HG03442 (cell line): ENCODE results near the gene LIPK.
"Not testable (repeated sequence)": the region's sequence is repeated elsewhere in the genome, so short reads cannot be mapped to it uniquely, and the experiment has no call there.

Source experiments
- ATAC-seq: cut with Tn5 transposase; IDR thresholded peaks from one replicate; pipeline ENCODE4 v1.9.1; 2021; ENCODE audit warnings: mild to moderate bottlenecking, moderate library complexity; ENCODE audit not compliant: unreplicated experiment

The LIPK gene

DNA sequence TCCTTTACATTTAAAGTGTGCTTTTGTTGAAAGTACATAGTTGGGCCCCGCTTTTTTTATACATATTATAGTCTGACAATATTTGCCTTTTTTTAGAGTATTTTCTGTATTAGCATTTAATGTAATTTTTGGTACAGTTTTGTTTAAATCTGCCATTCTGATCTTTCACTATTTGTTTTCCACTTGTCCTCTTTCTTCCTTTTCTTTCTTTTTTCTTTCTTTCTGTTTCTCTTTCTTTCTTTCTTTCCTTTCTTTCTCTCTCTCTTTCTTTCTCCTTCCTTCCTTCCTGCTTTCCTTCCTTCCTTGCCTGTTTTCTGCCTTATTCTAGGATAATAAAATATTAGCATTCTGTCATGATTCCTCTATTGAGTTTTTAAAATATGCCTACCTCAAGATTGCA lies 9.5 kb downstream of the LIPK start:
- no peak for ATAC-seq

- no peak for ATAC-seq
Measured at GRCh38 chr10:88721392-88721791, 15.3 kb downstream of the LIPK start.

DNA sequence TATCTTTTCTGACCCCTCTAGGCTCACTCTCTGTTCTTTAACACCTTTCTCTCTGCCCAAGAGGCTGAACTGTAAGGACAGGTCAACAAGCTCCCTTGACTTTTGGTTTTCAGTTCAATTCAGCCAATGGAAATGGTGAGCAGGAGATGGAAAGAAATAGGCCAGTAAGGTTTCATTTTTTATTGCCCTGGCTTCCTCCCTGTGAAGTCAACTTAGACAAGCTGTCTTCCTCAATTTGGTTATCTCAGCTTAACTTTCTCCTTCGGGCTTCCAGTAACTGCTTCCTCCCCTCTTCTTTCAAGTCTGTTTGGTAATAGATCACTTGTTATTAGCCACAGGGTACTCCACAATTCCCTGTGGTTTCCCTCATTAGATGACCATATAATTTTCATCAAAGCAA lies 19.7 kb downstream of the LIPK start:
- ATAC-seq = no peak

DNA sequence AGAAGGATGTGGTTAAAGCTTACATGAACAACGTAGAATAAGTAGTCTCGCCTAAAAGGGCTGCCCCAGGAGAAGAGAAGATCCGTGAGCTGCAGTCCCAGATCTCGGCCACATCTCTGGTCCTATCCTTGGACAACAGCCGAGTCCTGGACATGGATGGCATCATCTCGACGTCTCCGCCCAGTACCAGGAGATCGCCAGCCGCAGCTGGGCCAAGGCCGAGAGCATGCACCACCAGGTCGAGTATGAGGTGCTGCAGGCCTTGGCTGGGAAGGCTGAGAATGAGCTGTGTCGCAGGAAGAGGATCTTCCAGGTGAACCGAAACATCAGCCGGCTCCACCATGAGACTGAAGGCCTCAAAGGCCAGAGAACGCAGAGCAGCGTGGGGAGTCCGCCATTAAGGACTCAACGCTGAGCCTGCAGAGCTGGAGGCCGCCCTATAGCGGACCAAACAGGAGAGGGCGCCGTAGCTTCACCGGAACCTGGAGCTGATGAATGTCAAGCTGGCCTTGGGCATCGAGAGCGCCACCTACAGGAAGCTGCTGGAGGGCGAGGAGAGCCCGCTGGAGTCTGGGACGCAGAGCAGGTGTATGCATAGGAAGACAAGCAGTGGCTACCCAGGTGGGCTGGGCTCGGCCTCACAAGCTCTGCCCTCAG lies 22.2 kb downstream of the LIPK start:
- no peak for ATAC-seq

DNA sequence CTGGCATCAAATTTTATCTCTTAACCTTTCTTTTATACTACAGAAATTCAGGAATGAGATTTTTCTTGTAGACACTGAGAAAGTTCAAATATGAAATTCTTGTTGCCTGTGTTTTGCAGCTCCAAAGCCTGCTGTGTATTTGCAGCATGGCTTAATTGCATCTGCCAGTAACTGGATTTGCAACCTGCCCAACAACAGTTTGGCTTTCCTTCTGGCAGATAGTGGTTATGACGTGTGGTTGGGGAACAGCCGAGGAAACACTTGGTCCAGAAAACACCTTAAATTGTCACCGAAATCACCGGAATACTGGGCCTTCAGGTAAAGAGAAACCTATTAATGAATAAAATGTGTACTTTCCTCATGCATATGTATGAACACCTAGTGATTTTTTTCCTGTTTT lies 24.8 kb downstream of the LIPK start:
- no peak for ATAC-seq

DNA sequence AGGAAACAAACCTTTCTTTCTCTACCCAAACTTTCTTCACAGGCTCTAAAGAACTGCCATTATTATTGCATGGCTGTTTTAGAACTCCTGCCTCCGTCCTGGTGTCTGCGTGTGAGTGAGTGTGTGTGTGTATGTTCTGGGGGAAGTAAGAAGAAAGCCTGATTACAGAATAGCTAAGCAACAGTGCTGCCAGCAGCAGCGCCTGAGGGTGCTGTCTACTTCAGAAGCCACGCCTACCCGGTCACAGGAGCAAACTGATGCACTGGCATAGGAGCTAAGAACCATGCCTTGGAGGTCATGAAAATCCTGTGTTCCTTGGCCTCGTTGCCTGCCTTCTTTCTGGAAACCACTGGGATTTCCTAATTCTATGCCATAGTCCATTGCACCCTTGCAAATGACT lies 25.2 kb downstream of the LIPK start:
- ATAC-seq = no peak

DNA sequence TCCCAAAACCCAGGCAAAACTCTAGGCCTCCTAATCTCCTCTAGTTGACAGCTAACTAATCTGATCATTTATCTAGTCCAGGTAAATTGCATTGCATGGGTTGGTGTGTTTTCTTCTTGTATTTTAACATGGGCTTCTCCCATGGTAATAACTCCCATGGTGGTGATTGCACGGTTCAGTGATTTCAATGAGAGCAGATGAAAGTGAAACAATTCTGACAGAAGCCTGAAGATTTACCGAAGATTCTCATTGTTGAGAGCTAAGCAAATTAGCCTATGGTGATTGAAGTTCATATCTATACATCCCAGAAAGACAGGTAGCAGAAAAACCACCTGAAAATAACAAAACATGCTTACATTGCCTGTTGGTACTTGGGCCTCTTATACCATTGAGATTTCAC lies 27.2 kb downstream of the LIPK start:
- no peak for ATAC-seq

DNA sequence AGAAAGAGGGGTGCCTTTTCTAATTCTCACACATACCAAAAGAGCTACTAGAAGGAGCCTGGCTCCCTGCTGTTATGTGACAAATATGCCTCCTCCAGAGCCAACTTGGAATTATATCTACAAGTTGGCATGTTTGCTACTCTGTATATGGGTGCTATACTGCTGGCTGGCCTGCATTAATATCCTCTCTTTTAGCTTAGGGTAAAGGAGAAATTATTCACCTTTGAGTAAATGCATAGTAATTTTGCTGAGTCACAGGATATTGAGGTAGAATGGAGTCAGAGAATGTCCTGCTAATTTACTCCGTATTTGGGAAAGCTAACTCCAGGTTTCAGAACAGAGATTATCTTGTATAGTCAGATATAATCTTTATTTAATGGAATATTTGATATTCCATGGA lies 29.6 kb downstream of the LIPK start:
- no peak for ATAC-seq

DNA sequence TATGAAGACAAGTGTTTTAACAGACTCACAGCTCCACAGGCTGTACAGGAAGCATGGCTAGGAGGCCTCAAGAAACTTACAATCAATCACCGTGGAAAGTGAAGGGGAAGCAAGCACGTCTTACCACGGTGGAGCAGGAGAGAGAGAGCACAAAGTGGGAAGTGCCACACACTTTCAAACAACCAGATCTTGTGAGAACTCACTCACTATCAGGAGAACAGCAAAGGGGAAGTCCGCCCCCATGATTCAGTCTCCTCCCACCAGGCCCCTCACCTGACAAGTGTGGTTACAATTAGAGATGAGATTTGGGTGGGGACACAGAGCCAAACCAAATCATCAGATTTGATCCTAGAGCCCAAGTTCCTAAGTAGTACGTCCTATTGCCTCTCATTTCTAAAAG lies 35.9 kb downstream of the LIPK start:
- not testable (repeated sequence) for ATAC-seq

- ATAC-seq = no peak
Measured at GRCh38 chr10:88742448-88742847, 36.4 kb downstream of the LIPK start.

- no peak for ATAC-seq
Measured at GRCh38 chr10:88744002-88744401, 38.0 kb downstream of the LIPK start.

- no peak for ATAC-seq
Measured at GRCh38 chr10:88745633-88746032, 39.6 kb downstream of the LIPK start.

DNA sequence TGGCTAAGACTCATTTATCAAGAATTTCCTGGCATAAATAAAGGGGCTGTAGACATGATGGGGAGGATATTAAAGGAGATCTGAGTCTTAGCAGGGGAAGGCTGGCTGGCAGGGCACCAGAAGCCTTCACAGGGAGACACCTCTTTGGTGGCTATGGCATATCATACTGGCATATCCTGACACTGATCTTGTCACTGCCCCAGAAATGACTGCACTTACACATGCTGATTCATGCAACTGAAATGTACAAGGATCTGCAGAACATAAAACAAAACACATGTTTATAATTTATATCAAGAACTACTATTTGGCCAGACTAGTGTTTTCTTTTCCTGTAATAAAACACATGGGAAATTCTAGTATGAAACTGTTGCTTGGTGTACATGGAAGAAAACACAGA lies 48.2 kb downstream of the LIPK start:
- ATAC-seq = no peak

GRCh38 chr10:88755753-88756152 lies 49.7 kb downstream of the LIPK start:
- ATAC-seq = no peak

DNA sequence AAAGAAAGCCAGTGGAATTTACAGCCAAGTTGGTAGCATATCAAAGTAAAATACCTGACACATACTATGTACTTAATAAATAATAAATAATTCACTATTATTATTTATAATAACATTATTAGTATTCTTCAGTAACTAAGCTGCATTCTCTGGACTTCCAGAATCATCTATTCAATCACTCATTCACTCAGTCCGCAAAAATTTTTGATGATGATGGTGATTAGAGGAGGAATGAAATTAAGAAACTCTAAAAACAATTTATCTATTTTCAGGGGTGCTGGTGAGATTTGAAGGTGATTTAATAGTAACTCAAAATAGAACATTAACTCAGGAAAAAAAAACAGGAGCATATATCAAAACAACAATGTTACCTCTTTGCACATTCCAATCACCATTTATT lies 50.6 kb downstream of the LIPK start:
- ATAC-seq = no peak

DNA sequence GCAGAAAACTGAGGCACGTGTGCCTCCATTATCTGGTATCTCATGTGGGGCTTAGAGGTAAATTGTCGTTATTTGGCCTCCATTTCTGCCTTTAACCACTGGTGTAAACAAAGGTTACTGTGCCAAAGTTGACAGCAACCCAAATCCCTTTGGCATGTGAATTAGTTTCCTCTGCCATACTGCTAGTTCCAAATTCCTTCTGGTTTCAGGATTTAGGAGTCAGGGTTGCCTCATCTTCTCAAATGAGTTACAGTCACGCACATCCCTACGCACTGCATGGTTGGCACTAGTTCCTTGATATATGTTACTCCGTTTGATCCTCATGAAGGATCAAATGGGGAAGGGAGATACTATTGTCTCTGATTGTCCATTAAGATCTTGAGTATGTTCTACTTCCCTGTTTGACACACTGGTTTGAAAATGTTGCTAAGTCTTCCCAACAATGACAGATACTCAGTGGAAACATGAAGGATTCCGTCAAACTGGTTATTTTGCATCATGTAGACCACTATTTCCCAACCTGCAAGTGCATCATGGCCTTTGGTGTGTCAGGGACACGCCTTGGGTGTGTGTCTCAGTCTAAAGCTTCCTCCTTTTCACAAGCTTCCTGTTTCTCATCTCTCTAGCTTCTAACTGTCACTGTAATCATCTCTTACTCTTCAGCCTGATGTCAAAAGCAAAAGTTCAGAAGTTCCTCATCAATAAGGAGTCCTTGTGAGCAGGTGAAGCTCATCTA lies 53.5 kb downstream of the LIPK start, which contains the start of gene LIPN:
Gene LIPN (plus strand): TSS at position 655 of the 736 bp plus-strand sequence. CDS start 1,386 bp downstream, outside the sequence.
- no peak for ATAC-seq

DNA sequence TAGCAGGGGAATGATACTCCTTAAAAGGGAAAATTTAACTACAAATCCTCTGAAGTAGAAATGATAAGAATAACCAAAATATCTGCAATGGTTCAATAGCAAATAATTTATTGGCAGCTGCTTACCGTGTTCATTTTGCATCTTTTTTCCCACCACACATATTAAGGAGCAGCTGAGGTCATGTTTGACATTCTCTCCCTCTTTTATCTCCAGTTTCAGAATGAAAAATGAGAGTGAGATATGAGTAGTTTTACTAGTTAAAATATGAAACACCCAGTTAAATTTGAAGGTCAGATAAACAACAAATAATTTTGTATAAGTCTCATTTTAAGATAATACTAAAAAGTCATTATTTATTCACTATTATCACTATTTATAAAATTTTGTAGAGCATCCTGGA lies 56.9 kb downstream of the LIPK start:
- ATAC-seq = no peak

GRCh38 chr10:88763441-88763840 lies 57.4 kb downstream of the LIPK start:
- ATAC-seq = no peak

DNA sequence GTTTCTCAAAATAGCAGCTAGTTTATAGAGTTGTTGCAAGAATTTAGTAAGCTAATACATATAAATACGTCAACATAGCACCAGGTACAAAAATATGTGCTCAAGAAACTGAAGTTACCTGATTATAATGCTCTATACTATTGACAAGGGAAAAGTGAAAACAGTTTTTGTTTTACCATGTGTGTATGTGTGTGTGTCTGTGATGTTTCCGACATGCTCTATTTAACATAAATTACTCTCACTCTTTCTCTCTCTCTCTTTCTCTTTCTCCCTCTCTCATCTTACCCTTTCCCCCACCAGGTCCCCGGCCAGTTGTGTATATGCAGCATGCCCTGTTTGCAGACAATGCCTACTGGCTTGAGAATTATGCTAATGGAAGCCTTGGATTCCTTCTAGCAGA lies 58.1 kb downstream of the LIPK start:
- ATAC-seq = no peak

DNA sequence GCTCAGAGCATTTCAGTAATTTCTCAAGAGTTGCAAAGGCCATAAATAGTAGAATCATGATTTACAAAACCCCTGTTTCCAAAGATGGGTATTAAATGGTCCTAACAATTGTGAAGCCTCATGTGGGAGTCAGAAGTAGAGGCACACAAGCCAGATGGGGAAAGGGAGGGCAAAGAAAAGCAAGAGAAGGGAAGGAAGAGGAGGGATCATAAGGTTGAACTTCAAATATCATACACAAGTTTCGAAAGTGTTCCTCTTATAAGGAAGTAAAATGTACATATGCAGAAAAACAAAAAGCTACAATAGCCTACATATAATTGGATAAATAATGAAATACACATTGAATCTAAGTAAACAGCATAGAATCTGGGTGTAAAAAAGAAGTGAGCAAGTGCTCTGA lies 59.8 kb downstream of the LIPK start:
- ATAC-seq = no peak

DNA sequence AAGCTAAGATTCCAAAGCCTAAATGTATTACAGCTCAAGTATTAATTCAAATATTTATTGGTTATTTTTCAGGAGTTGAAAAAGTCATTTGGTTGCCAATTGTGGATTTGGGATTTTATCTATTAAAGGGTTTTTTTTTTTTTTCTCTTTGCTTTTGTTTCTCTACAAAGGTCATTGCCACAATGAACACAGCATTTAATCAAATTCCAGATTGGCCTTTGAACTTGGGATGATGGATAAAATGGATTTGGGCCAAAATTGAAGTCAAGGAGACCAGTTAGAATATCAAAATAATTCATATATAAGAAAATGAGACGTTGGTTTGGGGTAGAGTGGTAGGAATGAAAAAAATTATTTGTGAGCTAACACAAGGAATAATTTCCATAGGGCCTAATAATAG lies 63.3 kb downstream of the LIPK start:
- ATAC-seq = no peak

- no peak for ATAC-seq
Measured at GRCh38 chr10:88781206-88781605, 75.2 kb downstream of the LIPK start.

DNA sequence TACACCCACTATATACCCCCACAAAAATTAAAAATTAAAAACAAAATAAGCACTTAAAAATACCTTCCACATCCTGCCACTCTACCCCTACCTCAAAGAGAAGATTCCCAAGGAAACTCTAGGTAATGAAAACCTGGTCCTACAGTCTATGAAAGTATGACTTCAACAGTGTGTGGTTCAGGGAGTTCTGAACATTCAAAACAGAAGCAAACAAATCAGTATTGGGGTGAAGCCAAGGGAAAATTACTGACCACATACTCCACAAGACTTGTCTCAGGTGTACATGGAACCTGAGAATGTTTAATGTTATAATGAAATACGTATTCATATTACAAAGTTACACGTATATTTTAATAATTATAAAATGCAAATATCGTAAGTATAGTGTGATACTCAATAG lies 76.2 kb downstream of the LIPK start:
- no peak for ATAC-seq
